ENCODE measurements around the gene KRTAP10-6.

KRTAP10-6 gene

GRCh38 chr21:44615911-44616590, 23.7 kb upstream of the KRTAP10-6 start:
- H3K27me3 ChIP-seq (ENCODE audit: insufficient read depth, poor library complexity, severe bottlenecking) = no peaks in the 10 kb centered on the region
- H3K4me3 ChIP-seq (replicated peaks; ENCODE audit: insufficient read depth, low read length) = no peak overlapping the region
- H3K27ac ChIP-seq (replicated peaks) = no peak overlapping the region
- TF ChIP-seq GABPA (IDR thresholded peaks at IDR 0.05; ENCODE audit: low read depth) = no peak
- TF ChIP-seq SPI1 (IDR thresholded peaks at IDR 0.05; ENCODE audit: borderline replicate concordance, low read depth) = no peak
- no peak for TF ChIP-seq REST (IDR thresholded peaks at IDR 0.05; ENCODE audit: insufficient replicate concordance, low read depth)
- TF ChIP-seq CTCF (IDR thresholded peaks at IDR 0.05; ENCODE audit: insufficient read depth, low read length) = no peak
- TF ChIP-seq POLR2AphosphoS5 (IDR thresholded peaks at IDR 0.05; ENCODE audit: low read depth) = no peak
- DNase-seq (ENCODE audit: low read depth in 1 of 2, low spot score in 1 of 2) = no peak

GRCh38 chr21:44615466-44615865, 23.2 kb upstream of the KRTAP10-6 start:
- Histone ChIP-seq H3K4me3 (replicated peaks; ENCODE audit: insufficient read depth, low read length) (no peak overlapping the region), H3K27ac (replicated peaks) (no peak overlapping the region), H3K27me3 (ENCODE audit: insufficient read depth, poor library complexity, severe bottlenecking) (no peaks in the 10 kb centered on the region)
- TF ChIP-seq GABPA (IDR thresholded peaks at IDR 0.05; ENCODE audit: low read depth) = no peak
- TF ChIP-seq SPI1 (IDR thresholded peaks at IDR 0.05; ENCODE audit: borderline replicate concordance, low read depth) = no peak
- TF ChIP-seq REST (IDR thresholded peaks at IDR 0.05; ENCODE audit: insufficient replicate concordance, low read depth) = no peak
- no peak for TF ChIP-seq CTCF (IDR thresholded peaks at IDR 0.05; ENCODE audit: insufficient read depth, low read length)
- TF ChIP-seq POLR2AphosphoS5 (IDR thresholded peaks at IDR 0.05; ENCODE audit: low read depth) = no peak
- DNase-seq (ENCODE audit: low read depth in 1 of 2, low spot score in 1 of 2) = no peak

- H3K27me3 ChIP-seq (ENCODE audit: insufficient read depth, poor library complexity, severe bottlenecking) = no peaks in the 10 kb centered on the region
- H3K4me3 ChIP-seq (replicated peaks; ENCODE audit: insufficient read depth, low read length) = no peak overlapping the region
- H3K27ac ChIP-seq (replicated peaks) = no peak overlapping the region
- TF ChIP-seq CTCF (IDR thresholded peaks at IDR 0.05; ENCODE audit: insufficient read depth, low read length) = no peak
- TF ChIP-seq SPI1 (IDR thresholded peaks at IDR 0.05; ENCODE audit: borderline replicate concordance, low read depth) = no peak
- TF ChIP-seq REST (IDR thresholded peaks at IDR 0.05; ENCODE audit: insufficient replicate concordance, low read depth) = no peak
- no peak for TF ChIP-seq POLR2AphosphoS5 (IDR thresholded peaks at IDR 0.05; ENCODE audit: low read depth)
- TF ChIP-seq GABPA (IDR thresholded peaks at IDR 0.05; ENCODE audit: low read depth) = no peak
- DNase-seq (ENCODE audit: low read depth in 1 of 2, low spot score in 1 of 2) = no peak
Observed at GRCh38 chr21:44614961-44615391, 22.7 kb upstream of the KRTAP10-6 start.

Measured in HL-60 (cell line).